ENCODE results near the gene FUCA2.

Gene FUCA2

GRCh38 chr6:143510991-143511891, at the start of gene FUCA2:
TSS of gene FUCA2 (minus strand) at chr6:143511720. CDS start at chr6:143511634, 86 bp downstream.
- peak; percentile 21 to 33 for DNase-seq (ENCODE audit: low read depth in 2 of 2, low spot score in 1 of 2)

GRCh38 chr6:143561105-143561704, 49.7 kb upstream of the FUCA2 start:
- DNase-seq (ENCODE audit: low read depth in 2 of 2, low spot score in 1 of 2): no peak

GRCh38 chr6:143559051-143559660, 47.6 kb upstream of the FUCA2 start:
- no peak for DNase-seq (ENCODE audit: low read depth in 2 of 2, low spot score in 1 of 2)

- no peak for DNase-seq (ENCODE audit: low read depth in 2 of 2, low spot score in 1 of 2)
These were observed 45.0 kb upstream of the FUCA2 start for GRCh38 chr6:143556529-143556928.

GRCh38 chr6:143555582-143555981, 44.1 kb upstream of the FUCA2 start:
- no peak for DNase-seq (ENCODE audit: low read depth in 2 of 2, low spot score in 1 of 2)

GRCh38 chr6:143555071-143555492, 43.6 kb upstream of the FUCA2 start:
- DNase-seq (ENCODE audit: low read depth in 2 of 2, low spot score in 1 of 2): no peak

DNA sequence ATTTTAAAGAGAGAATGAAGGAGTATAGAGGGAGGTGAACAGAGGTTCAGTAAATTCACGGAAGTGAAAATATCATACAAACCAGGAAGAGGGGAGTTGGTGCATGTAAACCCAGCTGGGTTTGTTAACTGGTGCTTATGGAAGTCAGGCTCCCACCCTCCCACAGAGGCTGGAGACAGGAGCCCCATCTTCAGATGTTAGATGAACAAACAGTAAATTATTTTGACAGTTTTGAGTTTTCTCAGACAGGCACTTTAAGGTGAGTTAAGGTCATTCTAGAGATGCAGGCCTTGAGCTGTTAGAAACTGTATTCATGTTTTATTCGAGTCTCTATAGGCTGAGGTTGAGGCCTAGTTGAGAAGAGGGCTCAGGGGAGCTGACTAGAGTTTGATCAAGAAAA, 41.8 kb upstream of the FUCA2 start:
- no peak for DNase-seq (ENCODE audit: low read depth in 2 of 2, low spot score in 1 of 2)

DNA sequence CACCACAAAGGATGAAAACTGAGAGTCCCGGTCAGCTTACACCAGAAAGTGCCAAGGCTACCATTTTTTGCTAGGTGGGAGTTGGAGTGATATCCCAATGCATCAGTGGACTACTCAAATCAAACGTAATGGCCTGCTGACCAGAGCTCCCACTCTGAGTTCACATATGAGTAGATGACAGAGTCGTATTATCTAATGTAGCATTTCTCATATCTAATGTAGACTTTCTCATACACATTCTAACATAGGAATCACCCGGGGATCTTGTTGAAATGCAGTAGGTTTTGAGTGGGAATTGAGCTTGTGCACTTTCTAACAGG, 38.4 kb upstream of the FUCA2 start:
- no peak for DNase-seq (ENCODE audit: low read depth in 2 of 2, low spot score in 1 of 2)

DNA sequence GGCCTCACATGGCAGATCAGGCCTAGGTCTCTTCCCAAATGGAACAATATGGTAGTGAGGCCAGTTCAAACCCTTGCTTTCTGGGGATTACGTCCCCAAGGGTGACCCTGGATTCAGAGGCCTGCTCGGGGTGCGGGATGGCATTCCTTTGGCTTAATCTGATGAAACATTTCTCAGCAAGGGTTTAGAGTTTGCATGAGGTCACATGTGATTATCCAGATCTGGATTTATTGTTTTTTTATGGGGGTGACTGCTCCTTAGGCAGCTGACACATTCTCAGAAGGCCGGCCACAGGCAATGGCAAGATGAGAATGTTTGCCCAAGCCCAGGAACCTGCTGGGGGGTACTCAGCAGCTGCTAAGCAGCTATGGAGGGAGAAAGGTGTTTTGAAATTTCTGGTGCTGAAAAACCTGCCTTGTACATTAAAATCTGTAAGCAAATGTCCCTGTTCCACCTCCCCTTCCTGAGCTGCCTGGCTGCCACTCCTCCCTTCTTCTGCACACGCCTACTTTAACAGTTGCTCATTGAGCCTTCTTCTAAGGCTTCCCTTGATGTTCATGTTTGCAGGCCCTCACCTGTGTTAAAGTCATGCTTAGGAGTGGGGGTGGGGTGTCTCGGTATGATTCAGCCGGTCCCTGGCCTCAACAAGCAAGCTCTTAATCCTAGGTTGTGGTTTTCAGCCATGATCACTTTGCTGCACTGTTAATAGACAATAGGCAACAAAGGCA, 37.9 kb upstream of the FUCA2 start:
- DNase-seq (ENCODE audit: low read depth in 2 of 2, low spot score in 1 of 2): no peak

DNA sequence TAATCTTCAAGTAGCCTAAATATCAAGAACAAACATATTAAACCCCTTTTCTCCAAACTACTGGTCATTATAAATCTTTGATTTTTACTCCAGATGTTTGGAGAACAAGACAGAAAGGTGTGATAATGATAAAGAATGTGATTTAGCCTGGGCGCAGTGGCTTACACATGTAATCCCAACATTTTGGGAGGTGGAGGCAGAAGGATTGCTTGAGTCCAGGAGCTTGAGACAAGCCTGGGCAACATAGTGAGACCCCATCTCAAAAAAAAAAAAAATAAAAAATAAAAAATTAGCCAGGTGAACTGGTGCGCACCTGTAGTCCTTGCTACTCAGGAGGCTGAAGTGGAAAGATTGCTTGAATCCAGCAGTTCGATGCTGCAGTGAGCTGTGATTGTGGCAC, 35.1 kb upstream of the FUCA2 start:
- no peak for DNase-seq (ENCODE audit: low read depth in 2 of 2, low spot score in 1 of 2)

GRCh38 chr6:143545976-143546547, 34.5 kb upstream of the FUCA2 start:
- DNase-seq (ENCODE audit: low read depth in 2 of 2, low spot score in 1 of 2): no peak

GRCh38 chr6:143545165-143545564, 33.6 kb upstream of the FUCA2 start:
- no peak for DNase-seq (ENCODE audit: low read depth in 2 of 2, low spot score in 1 of 2)

DNA sequence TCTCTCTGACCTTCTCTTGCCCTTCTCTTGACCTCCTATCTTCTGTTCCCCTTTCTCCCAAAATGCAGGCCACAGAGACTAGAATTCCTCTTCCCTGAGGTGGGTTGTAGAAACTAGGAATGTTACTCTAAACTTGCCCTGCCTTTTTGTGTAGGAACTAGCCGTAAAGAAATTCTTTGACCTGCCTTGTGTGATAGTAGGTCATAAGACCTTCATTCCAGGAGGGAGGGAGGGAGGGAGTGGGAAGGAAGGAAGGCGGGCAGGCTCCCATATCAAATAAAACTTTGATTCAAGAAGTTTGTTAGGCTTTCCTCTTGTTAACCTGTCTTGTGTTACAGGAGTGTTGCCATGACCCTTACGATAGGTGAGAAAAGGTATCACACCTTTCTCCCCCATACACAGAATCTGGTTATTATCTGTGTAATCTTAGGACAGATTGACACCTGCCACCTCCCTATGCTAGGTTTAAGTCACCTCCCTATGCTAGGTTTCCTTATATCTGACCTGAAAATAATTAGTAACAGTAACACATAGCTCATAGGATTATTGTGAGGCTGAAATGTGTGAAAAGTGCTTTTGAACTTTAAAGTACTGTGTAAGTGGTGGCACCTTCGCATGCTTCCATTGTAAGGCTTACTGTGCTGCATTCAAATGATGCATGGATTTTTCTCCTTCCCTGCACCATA, 32.6 kb upstream of the FUCA2 start:
- DNase-seq (ENCODE audit: low read depth in 2 of 2, low spot score in 1 of 2): no peak

- DNase-seq (ENCODE audit: low read depth in 2 of 2, low spot score in 1 of 2): no peak
These were observed 31.9 kb upstream of the FUCA2 start for GRCh38 chr6:143543435-143543834.

DNA sequence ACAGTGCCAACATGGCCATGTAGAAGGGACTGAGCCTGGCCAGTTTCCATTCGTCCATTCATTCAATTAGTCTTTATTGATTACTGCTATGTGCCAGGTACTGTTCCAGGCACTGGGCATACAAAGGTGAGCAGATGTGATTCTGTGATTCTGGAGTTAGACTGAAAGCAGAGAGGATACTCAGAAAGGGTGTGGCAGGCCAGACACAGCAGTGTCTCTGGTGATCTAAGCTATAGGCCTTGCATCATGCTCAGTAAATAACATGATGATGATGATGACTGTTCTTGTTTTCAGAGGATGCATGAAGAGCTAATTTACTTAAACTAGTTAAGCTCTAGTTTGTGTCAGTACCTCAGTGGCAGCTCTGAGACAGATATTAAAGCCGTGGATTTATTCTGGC, 31.4 kb upstream of the FUCA2 start:
- DNase-seq (ENCODE audit: low read depth in 2 of 2, low spot score in 1 of 2): no peak

DNA sequence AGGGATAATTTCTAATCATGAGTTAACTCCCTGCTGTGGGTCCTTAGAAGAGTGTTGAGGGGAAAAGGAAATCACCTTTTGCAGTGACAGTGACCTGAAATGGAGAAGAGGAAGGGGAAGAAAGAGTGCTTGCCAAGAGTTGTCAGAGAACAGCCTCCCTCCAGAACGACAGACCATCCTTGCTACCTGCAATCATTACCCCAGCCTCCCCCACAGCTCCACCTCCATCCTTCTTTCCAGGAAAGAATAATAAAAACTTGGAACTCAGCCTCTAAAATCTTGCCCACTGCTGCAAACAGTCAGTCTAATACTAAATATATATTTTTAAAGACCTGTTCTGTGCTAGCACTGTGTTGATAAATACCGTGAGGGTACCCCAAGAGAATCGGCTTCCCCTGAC, 28.7 kb upstream of the FUCA2 start:
- no peak for DNase-seq (ENCODE audit: low read depth in 2 of 2, low spot score in 1 of 2)

DNA sequence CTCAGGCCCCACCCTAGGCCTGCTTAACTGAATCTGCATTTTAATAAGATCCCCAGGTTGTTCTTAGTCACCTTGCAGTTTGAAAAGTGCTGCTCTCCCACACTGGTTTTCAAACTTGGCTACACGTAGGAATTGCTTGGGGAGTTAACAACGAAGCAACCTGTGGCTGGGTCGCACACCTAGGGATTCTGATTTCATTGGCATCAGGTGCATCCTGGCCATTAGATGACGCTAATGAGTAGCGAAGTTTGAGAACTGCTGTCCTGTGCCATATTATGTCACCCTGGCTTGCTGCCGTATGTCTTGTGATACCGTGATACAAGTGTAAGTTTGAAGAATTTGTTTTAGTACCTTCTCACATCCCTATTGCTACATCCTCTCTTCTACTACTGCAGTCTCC, 28.2 kb upstream of the FUCA2 start:
- DNase-seq (ENCODE audit: low read depth in 2 of 2, low spot score in 1 of 2): no peak

DNA sequence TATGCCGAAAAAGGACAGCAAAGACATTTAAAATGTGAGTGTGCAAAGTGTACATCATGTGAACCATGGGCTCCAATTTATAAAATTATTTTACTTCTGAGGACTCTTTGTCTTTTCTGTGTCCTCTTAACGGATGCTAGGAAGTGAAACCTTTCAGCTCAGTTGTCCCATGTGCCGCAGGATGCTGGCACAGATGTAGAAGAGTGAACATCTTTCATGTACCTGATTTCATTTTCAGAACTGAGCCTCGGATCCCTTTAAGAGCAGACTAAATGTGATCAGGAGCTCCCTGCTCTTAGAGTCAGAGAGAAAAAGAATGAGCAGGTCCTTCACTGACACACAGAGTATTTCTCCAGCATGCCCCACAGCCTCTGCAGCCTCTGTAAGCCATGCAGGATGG, 27.6 kb upstream of the FUCA2 start:
- DNase-seq (ENCODE audit: low read depth in 2 of 2, low spot score in 1 of 2): no peak

DNA sequence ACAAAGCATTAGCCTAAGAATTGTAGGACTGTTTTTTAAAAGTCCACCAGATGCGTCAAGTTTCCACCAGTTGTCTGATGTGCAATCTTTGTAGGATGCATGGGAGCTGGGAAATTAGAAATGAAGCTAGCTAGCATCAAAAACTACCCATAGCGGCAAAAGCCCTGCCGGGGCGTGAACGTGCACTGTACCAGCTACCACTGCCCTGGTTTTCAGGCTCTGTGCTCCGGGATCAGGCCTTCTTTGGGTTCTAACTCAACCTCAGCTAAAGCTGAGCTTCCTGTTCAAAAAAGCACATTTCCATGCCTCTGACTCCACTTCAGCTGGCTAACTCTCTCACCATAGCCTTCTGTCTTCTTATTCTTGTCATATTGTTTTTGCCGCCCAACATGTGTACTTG, 26.9 kb upstream of the FUCA2 start:
- DNase-seq (ENCODE audit: low read depth in 2 of 2, low spot score in 1 of 2): no peak

DNA sequence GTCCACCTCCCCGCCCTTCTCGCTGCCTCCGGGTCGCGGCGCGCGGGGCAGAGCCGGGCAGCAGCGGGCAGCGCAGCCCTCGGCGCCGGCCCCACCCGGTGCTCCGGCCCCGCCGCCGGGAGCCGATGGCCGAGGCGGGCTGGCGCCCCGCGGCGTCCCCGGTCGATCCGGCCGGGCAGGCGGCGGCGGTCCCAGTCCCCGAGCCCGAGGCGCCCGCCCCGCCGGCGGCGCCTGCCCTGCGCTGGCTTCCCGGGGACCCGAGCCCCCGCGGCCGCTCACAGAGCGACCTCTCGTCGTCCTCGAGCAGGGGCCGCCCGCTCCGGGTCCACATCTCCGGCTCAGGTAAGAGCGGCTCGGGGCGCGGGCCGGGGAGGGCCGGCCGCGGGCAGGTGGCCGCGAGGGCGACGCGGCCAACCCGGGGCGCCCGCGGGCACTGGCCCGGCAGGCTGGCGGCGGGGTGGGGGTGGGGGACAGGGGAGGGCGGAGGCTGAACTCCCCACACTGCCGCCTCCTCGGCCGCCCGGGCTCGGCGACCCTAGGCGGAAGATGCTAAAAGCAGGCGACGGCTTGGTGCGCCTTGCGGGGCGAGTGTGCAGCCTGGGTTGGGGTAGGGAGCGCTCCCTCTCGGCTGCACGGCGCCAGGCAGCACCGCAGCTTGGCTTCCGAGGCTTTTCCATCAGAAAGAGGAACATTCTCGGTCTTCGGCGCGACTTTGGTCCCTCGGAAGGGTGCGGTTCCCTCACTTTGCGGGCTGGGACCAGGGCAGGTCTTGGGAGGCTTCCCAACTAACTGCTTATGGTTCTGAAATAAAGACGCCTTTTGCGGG, 25.6 kb upstream of the FUCA2 start:
- DNase-seq (ENCODE audit: low read depth in 2 of 2, low spot score in 1 of 2): no peak
